Astrocyte (in vitro differentiated cells and primary cell): ENCODE measurements around the gene DRC7. TPM values are rescaled to one million over a fixed set of nuclear protein-coding genes. Genes with fewer than 3 reads are reported as not detected.

ENCODE experiments used
- DNase-seq: peaks from one replicate; pipeline ENCODE4 v3.0.0-alpha.2; 2010; ENCODE audit warnings: low read depth
- FAIRE-seq: peaks from 2 replicates; lab custom pipeline; 2011; peaks lifted over from hg19 to GRCh38; lab: Jason Lieb, UNC
- H2AFZ ChIP-seq: 2 replicates; pipeline ENCODE4 v1.6.0; 2012; ENCODE audit warnings: low read depth, low read length, inconsistent platforms
- H3K27ac ChIP-seq: 2 replicates; pipeline ENCODE4 v1.5.1; 2011; ENCODE audit warnings: low read depth, low read length, inconsistent platforms
- H3K27me3 ChIP-seq: 2 replicates; pipeline ENCODE4 v1.6.0; 2011; ENCODE audit warnings: low read length, inconsistent platforms; ENCODE audit not compliant: insufficient read depth
- H3K36me3 ChIP-seq: 2 replicates; pipeline ENCODE4 v1.5.1; 2011; ENCODE audit warnings: low read length, inconsistent platforms; ENCODE audit not compliant: insufficient read depth
- H3K4me1 ChIP-seq: 2 replicates; pipeline ENCODE4 v1.5.1; 2011; ENCODE audit warnings: low read length, inconsistent platforms; ENCODE audit not compliant: insufficient read depth
- H3K4me2 ChIP-seq: 2 replicates; pipeline ENCODE4 v1.6.0; 2012; ENCODE audit warnings: low read length, inconsistent platforms
- H3K4me3 ChIP-seq: 2 replicates; pipeline ENCODE4 v1.5.1; 2011; ENCODE audit warnings: low read depth, mild to moderate bottlenecking, low read length, inconsistent platforms; ENCODE audit not compliant: insufficient read depth
- H3K79me2 ChIP-seq: 2 replicates; pipeline ENCODE4 v1.6.0; 2012; ENCODE audit warnings: mild to moderate bottlenecking, low read length, inconsistent platforms; ENCODE audit not compliant: insufficient read depth
- H3K9ac ChIP-seq: 2 replicates; pipeline ENCODE4 v1.6.0; 2012; ENCODE audit warnings: mild to moderate bottlenecking, low read length, inconsistent platforms
- H3K9me3 ChIP-seq: 2 replicates; pipeline ENCODE4 v1.5.1; 2012; ENCODE audit warnings: low read depth, mild to moderate bottlenecking, low read length, inconsistent platforms; ENCODE audit not compliant: insufficient read depth
- H4K20me1 ChIP-seq: 2 replicates; pipeline ENCODE4 v1.6.0; 2012; ENCODE audit warnings: low read length, inconsistent platforms; ENCODE audit not compliant: insufficient read depth
- H3K27ac Mint-ChIP-seq: one replicate; pipeline ENCODE4 v1.8.0; 2021; ENCODE audit warnings: mild to moderate bottlenecking, mixed read lengths; ENCODE audit not compliant: unreplicated experiment
- H3K27me3 Mint-ChIP-seq: one replicate; pipeline ENCODE4 v1.8.0; 2021; ENCODE audit warnings: low read depth, mixed read lengths; ENCODE audit not compliant: unreplicated experiment
- H3K36me3 Mint-ChIP-seq: one replicate; pipeline ENCODE4 v1.8.0; 2021; ENCODE audit warnings: low read depth, mixed read lengths; ENCODE audit not compliant: unreplicated experiment
- H3K4me1 Mint-ChIP-seq: one replicate; pipeline ENCODE4 v1.8.0; 2021; ENCODE audit warnings: low read depth, mixed read lengths; ENCODE audit not compliant: unreplicated experiment
- H3K4me3 Mint-ChIP-seq: one replicate; pipeline ENCODE4 v1.8.0; 2021; ENCODE audit warnings: mild to moderate bottlenecking, moderate library complexity, mixed read lengths; ENCODE audit not compliant: unreplicated experiment
- H3K9me3 Mint-ChIP-seq: one replicate; pipeline ENCODE4 v1.8.0; 2021; ENCODE audit warnings: mild to moderate bottlenecking, mixed read lengths; ENCODE audit not compliant: unreplicated experiment
- EZH2 ChIP-seq: IDR thresholded peaks from 2 replicates; pipeline ENCODE4 v1.6.1; 2012; ENCODE audit warnings: mild to moderate bottlenecking, low read length, inconsistent platforms; ENCODE audit not compliant: insufficient read depth
- total RNA-seq: library from RNA; stranded (reverse); gene quantifications from 2 replicates; pipeline ENCODE4 v1.2.1, GENCODE V29; 2021
- TF ChIP-seq, protein P1 (sequence below): IDR thresholded peaks from 2 replicates; pipeline ENCODE4 v1.5.1; 2011; ENCODE audit warnings: low read depth, mild to moderate bottlenecking, inconsistent platforms, low read length, moderate library complexity; ENCODE audit not compliant: insufficient read depth

DRC7 gene
- total RNA-seq, 1 donor from 2014 or later = not detected

DNA sequence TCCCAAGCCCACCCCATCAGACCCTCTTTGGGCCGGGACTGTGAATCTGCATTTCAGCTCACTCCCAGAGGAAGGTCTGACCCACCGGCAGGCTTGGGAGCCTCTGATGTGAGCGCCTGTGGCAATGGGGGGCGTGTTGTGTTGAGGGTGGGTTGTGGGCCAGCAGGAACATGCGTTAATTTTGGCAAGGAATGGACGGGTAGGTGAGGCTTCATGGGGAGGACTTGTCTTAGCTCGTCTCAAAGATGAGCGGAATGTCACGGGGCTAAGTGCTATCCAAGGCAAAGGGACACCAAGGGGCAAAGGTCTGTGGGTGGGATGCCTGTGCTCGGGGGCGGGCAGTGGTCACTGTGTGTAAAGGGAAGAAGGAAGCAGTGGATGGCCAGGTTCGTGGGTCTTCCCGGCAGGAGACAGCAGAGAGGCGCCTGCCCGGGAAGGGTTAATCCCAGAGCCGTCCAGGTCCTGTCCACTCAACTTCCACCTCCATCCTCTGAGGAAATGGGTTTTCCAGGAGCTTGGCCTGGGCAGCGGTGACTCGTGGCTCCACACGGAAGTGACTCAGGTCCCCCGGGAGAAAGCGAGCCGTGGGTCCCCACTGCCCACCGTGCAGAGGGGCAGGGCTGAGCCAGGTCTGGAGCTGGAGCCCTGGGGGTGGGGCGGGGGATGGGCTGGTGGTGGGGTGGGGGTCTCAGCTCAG, 48.8 kb upstream of the DRC7 start:
- Histone ChIP-seq H3K9ac (no peak overlapping the region), H3K4me1 (peaks cover 29% of the 10 kb centered on the region), H3K9me3 (no peaks in the 10 kb centered on the region), H3K27me3 (no peaks in the 10 kb centered on the region), H3K79me2 (no peaks in the 10 kb centered on the region), H4K20me1 (no peaks in the 10 kb centered on the region), H2AFZ (no peak overlapping the region), H3K4me2 (peak overlapping the region; percentile 48), H3K27ac (no peak overlapping the region), H3K36me3 (no peaks in the 10 kb centered on the region), H3K4me3 (no peak overlapping the region)
- TF ChIP-seq, protein P1, sequence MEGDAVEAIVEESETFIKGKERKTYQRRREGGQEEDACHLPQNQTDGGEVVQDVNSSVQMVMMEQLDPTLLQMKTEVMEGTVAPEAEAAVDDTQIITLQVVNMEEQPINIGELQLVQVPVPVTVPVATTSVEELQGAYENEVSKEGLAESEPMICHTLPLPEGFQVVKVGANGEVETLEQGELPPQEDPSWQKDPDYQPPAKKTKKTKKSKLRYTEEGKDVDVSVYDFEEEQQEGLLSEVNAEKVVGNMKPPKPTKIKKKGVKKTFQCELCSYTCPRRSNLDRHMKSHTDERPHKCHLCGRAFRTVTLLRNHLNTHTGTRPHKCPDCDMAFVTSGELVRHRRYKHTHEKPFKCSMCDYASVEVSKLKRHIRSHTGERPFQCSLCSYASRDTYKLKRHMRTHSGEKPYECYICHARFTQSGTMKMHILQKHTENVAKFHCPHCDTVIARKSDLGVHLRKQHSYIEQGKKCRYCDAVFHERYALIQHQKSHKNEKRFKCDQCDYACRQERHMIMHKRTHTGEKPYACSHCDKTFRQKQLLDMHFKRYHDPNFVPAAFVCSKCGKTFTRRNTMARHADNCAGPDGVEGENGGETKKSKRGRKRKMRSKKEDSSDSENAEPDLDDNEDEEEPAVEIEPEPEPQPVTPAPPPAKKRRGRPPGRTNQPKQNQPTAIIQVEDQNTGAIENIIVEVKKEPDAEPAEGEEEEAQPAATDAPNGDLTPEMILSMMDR = no peak
- no peak for TF ChIP-seq EZH2
- H3K4me3 Mint-ChIP-seq = peak overlapping the region; percentile 62
- no peaks in the 10 kb centered on the region for H3K36me3 Mint-ChIP-seq
- peaks cover 6% of the 10 kb centered on the region for H3K27me3 Mint-ChIP-seq
- H3K27ac Mint-ChIP-seq = no peak overlapping the region
- DNase-seq = no peak
- no peaks in the 10 kb centered on the region for H3K9me3 Mint-ChIP-seq
- peaks cover 14% of the 10 kb centered on the region for H3K4me1 Mint-ChIP-seq
- no peak for FAIRE-seq

- Mint-ChIP-seq H3K4me1 (peaks cover 14% of the 10 kb centered on the region), H3K9me3 (no peaks in the 10 kb centered on the region), H3K27me3 (peaks cover 5% of the 10 kb centered on the region), H3K27ac (no peak overlapping the region), H3K4me3 (no peak overlapping the region), H3K36me3 (no peaks in the 10 kb centered on the region)
- no peak for FAIRE-seq
- H3K4me1 ChIP-seq = peaks cover 29% of the 10 kb centered on the region
- no peaks in the 10 kb centered on the region for H4K20me1 ChIP-seq
- no peaks in the 10 kb centered on the region for H3K9me3 ChIP-seq
- H3K27me3 ChIP-seq = no peaks in the 10 kb centered on the region
- H3K79me2 ChIP-seq = no peaks in the 10 kb centered on the region
- H2AFZ ChIP-seq = no peak overlapping the region
- peak overlapping the region; percentile 1 for H3K9ac ChIP-seq
- no peak overlapping the region for H3K27ac ChIP-seq
- no peak overlapping the region for H3K4me3 ChIP-seq
- TF ChIP-seq EZH2 = no peak
- TF ChIP-seq, protein P1 = no peak
- no peak for DNase-seq
- H3K4me2 ChIP-seq = no peak overlapping the region
- no peaks in the 10 kb centered on the region for H3K36me3 ChIP-seq
Observed at GRCh38 chr16:57646388-57647039, 48.1 kb upstream of the DRC7 start.
